ENCODE measurements around the gene CSRNP2.
"Not testable (repeated sequence)": the region's sequence is repeated elsewhere in the genome, so short reads cannot be mapped to it uniquely, and the experiment has no call there.

Gene CSRNP2

DNA sequence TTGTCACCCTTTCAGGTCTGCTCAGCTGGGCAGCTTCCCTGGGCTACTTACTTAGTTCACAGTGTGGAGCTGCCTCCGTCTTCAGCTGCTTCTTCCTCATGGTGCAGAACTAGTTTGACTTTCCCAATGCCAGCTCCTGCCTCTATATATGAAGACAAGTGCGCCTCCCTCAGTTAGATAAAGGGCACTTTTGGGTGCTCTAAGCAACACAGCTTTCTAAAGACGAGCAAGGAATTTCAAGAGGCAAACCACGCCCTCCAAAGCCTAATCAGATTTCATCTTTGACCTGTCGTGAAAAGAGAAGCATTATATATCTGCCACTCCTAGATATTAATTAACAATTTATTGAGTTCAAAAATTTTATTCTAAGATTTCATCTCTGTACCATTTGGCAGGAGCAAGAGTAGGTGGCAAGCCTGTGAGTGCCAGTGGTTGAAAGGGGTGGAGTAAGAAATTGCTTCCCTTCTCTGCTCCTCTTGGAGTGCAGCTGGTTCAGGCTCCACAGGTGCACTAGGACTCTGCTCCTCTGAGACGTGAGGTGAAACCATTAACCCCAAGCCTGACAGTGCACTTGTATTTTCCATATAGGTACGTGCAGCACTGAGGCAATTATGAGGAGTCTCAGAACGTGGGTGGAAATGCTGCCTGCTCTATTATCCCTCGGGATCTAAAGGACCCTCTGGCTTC is 55.1 kb downstream of the CSRNP2 start:
- no peak for DNase-seq (ENCODE audit: low read depth)

DNA sequence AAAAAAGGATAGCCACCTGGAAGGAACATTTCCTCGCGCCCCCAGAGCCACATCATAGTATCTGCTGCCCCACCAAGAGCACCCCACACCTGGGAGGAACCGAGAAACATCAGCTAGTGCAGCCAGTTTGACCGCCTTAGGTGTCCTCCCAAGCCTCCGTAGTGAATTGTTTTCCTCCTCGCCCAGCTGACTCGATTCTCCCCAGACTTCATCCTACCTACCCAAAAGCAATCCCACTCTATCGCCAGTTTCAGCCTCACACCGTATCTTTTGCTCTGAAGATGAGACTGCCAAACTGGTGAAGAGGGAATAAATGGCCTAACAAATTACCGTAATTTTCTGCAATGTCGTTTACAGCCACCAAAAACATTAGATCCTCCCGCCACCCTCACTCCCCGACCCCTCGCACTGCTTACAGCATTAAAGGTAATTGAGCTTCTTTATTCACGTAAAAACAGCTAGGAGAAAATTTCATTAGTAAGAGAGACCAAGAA is 56.0 kb downstream of the CSRNP2 start:
- DNase-seq (ENCODE audit: low read depth) = no peak

DNA sequence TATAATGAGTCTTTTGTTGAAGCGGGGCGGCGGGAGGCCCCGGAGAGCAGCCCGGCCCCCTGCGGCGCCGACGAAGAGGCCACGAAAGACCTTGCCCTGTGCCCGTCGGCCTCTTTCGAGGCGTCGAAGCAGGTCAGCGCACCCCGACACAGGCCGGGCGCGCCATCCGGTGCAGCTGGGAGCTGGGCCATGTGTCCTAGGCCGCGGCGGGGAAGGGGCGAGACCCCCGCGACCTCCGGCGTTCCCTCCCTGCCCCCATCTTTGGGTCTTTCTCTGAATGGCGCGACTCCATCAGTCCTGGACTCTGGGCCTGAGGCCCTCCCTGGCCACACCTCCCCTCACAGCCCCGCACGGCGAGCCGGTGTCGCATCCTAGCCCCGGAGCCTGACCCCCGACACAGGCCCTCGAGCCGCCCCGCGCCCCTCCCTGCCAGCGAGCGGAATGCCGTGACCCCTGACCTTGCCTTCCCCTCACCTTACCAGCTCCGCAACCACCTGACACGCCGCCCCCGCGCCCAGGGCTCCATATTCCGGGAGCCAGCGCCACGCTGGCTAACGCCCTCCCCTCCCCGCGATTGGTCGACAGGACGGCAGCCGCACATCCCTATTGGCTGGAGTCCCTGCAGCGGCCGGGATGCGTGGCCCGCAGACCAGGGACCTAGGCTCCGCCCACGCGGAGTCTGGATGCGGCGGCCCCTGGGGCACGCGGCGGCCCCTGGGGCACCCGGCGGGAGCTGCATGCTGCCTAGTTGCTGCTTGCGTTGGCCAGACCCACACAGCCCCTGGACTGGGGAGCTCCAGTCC is 57.4 kb downstream of the CSRNP2 start, which contains the start of gene SLC11A2:
Gene SLC11A2 (minus strand): TSS at position 549 of the 803 bp plus-strand sequence. CDS start 15,656 bp downstream, outside the sequence.
- DNase-seq (ENCODE audit: low read depth) = peak; percentile 79

DNA sequence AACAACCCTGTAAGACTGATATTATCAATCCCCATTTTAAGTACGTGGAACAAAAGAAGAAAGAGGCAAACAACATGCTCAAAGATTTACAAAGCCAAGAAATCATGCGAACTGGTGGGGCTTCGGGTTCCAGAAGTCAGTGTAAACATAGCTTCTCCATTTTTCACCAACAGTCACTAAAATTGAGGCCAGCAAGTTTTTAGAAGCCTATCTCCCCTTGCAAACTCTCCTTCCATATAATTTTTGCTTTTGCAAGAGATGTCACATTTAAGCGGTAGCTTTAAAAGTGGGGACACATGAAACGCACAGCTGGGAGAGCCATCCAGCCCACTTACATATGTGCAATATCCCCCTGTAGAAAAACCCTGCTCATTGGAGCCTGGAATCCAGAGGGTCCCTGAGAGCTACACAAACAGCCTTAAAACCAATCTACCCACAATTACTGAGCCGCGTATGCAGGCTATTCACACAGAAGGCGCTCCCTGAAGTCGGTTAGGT is 58.0 kb downstream of the CSRNP2 start:
- no peak for DNase-seq (ENCODE audit: low read depth)

DNA sequence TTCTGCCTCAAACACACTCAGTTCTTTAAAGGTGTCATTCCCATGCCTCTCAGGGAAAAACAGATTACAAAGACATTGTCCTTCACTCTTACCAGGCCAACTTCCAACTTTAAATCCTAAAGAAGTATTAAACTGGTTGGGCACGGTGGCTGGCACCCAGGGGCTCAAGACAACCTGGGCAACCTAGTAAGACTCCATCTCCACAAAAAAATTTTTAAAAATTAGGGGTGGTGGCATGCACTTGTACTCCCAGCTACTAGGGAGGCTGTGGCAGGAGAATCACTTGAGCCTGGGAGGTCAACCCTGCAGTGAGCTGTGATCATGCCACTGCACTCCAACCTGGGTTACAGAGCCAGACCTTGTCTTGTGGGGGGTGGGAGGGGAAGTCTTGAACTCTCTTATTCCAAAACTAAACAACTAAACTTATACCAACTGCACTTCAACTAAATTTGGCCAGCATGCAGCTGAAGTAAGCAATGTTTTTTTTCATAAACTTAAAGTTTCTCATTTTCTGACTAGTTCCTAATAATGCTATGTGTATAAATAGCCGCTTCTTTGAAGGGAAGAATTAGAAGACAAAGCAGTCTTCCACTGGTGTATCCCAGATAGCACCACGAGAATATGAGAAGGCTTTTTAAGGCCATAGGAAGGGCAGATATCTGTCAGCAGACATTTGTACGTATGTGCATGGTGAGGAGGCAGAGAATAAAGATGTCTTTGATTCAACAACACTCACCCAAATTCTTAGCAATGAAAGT is 59.6 kb downstream of the CSRNP2 start:
- no peak for DNase-seq (ENCODE audit: low read depth)

DNA sequence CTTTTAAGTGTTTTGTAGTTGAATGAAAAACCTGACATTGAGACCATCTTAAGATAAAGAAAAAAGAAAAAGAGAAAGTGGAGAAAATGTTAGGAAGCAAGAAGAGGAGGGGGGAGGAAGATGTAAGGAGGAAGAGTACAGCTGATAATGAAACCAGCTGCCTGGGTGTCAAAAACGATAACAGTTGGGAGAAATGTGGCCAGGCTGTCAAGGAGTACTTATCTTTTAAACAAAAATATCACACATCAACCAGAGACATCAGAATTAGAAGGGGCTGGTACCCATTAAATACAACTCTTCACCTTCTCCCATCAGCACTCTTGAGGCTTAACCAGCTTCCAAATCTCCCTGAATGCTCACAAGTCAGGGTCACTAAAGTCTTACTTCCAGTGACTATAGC is 61.7 kb downstream of the CSRNP2 start:
- no peak for DNase-seq (ENCODE audit: low read depth)

DNA sequence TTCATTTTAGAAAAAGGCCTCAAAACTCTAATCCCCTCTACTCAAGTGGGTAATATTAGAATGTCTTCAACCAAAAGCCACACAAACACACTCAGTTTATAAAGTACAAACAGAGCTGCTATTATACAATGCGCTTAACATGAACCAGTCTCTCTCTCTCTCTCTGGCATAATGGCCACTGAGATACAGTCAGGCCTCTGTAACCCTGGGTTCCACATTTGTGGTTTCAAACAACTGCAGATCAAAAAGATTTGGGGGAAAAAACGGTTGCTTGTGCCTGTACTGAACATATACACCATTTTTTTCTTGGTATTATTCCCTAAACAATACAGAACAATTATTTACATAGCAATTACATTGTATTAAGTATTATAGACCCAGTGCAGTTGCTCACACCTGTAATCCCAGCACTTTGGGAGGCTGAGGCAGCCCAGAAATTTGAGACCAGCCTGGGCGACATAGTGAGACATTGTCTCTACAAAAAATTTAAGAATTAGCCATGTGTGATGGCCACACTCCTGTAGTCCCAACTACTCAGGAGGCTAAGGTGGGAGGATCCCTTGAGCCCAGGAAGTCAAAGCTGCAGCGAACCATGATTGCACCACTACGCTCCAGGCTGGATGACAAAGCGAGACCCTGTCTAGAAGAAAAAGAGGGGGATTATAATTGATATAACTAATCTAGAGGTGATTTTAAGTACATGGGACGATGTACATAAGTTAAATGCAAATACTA is 62.8 kb downstream of the CSRNP2 start:
- DNase-seq (ENCODE audit: low read depth) = no peak

DNA sequence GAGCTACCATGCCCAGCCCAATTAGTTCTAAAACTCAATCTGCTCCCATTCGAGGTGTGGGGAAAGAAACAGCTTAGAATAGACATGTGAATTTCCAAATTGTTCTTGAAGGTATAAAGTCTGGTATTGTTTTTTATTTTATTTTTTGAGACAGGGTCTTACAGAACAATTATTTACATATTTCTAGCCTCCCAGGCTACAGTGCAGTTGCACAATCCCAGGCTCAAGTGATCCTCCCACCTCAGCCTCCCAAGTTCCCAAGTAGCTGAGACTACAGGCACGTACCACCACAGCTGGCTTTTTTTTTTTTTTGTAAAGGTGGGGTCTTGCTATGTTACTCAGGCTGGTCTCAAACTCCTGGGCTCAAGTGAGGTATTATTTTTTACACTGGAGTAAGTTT is 63.5 kb downstream of the CSRNP2 start:
- DNase-seq (ENCODE audit: low read depth) = no peak

DNA sequence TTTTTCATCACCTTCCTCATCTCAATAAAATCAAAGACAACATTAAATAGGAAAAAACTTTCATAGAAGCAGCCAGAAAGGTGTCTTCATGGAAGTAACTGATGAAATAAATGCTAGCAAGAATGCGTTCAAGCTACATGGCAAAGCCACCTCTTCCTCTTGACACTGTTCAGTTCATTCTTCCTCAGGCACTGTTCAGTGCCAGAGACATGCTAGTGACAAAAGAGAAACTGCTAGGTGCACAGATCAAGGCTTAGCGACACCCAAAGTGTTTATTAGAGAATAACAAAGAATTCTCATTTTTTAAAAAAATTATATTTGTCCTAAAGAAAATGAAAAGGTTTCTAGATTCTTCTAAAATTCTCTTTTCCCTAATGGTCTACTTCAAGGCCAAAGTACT is 64.4 kb downstream of the CSRNP2 start:
- no peak for DNase-seq (ENCODE audit: low read depth)

DNA sequence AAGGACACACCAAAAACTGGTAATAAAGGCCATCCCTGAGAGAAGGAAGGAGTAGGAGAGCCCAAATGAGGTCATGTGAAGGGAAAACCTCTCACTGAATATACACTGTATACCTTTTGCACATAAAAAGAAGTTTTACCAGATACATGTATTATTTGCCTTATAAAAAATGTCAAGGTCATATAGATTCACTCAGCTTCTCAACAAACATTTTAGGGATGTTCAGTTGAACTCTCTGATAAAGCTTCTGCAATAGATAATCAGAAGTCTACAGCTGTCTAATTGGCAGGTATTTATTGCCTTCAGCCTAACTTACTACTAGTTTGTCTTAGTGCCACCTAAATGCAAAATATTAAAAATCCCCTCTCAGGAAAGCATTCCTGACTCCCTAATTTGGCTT is 65.9 kb downstream of the CSRNP2 start:
- no peak for DNase-seq (ENCODE audit: low read depth)

DNA sequence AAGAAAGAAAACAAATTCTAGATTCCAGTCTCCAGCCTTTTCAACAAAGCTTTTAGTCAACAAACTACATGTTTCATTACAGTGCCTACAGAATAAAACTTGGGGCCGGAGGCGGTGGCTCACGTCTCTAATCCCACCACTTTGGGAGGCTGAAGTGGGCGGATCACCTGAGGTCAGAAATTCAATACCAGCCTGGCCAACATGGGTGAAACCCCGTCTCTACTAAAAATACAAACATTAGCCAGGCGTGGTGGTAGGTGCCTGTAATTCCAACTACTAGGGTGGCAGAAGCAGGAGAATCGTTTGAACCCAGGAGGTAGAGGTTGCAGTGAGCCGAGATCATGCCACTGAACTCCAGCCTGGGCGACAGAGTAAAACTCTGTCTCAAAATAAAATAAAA is 68.9 kb downstream of the CSRNP2 start:
- not testable (repeated sequence) for DNase-seq (ENCODE audit: low read depth)

DNA sequence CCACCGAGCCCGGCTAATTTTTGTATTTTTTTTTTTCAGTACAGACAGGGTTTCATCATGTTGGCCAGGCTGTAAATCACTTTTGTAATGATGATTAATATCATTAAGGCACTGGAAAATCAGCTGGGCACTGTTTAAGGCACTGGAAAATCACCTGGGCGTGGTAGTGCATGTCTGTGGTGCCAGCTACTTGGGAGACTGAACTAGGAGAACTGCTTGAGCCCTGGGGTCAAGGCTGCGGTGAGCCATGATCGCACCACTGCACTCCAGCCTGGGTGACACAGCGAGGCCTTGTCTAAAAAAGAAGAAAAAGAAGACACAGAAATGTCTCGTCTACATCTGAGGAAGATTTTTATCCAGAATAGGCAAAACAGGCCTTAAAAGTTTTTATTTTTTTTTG is 70.0 kb downstream of the CSRNP2 start:
- DNase-seq (ENCODE audit: low read depth) = no peak

DNA sequence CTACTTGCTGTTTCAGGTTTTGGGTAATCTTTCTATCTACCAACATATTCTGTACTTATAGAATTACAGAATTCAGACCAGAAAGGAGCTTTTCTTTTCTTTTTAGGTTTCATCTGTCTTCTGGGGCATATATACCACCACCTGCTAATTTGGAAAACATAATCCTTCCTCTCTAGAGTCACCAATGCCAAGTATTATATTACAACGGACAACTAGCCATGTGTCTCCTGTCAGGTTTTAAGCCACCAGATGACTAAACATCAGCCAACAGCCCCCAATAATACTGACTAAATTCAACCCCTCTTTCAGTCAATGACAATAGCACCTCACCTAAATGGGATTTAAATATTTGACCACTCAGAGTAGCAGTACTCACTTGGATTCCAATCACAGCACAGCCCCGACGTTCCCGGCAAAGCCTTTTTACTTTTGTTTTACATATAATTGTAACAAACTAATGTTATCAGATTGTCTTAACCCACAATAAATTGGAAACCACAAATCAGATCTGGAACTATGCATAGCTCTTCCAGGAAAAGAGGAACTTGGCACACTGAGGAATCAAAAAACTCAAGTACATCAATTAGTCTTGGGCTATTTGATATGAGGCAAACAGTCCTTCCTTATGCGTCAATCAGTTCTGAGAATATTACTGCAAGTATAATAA is 70.7 kb downstream of the CSRNP2 start:
- DNase-seq (ENCODE audit: low read depth) = no peak

DNA sequence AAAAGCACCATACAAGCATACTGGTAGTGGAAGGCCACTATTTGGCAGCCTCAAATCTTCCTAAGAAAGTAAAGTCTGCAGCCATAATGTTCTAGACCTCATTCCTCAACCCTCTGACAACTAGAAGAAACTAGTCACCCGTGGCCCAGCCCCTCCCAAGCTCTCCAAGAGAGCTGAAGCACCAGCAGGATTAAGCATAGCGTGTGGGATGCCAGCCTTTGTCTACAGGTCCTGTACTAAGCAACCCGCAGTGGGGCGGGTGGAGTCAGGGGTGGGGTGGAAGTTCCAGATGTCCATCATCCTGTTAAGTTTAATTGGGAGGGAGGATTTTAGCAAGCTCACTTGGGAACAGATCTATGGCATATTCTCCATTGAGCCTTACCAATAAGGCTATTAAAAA is 71.4 kb downstream of the CSRNP2 start:
- DNase-seq (ENCODE audit: low read depth) = no peak
